Trophoblast cell (in vitro differentiated cells and primary cell): Measurements from ENCODE around the gene XYLB.

Experiments used
- DNase-seq, 2 donors: peaks; one replicate each; pipeline ENCODE4 v3.0.0-alpha.2; 2016
- H2AFZ ChIP-seq: 2 replicates; pipeline ENCODE4 v1.6.1; 2013; ENCODE audit warnings: low read length, moderate library complexity, mild to moderate bottlenecking; ENCODE audit not compliant: insufficient read depth, poor library complexity
- H2AK5ac ChIP-seq: 2 replicates; pipeline ENCODE4 v1.6.1; 2013; ENCODE audit warnings: mild to moderate bottlenecking, low read length
- H2BK120ac ChIP-seq: 2 replicates; pipeline ENCODE4 v1.6.1; 2013; ENCODE audit warnings: low read length, mild to moderate bottlenecking, moderate library complexity; ENCODE audit not compliant: insufficient read depth, poor library complexity
- H2BK12ac ChIP-seq: 2 replicates; pipeline ENCODE4 v1.6.1; 2013; ENCODE audit warnings: mild to moderate bottlenecking, low read length, moderate library complexity
- H2BK5ac ChIP-seq: 2 replicates; pipeline ENCODE4 v1.6.1; 2013; ENCODE audit warnings: low read length, low read depth, moderate library complexity, mild to moderate bottlenecking; ENCODE audit not compliant: poor library complexity
- H3K14ac ChIP-seq: 2 replicates; pipeline ENCODE4 v1.6.1; 2013; ENCODE audit warnings: mild to moderate bottlenecking, low read length
- H3K18ac ChIP-seq: 2 replicates; pipeline ENCODE4 v1.6.1; 2013; ENCODE audit warnings: mild to moderate bottlenecking, low read length
- H3K23ac ChIP-seq: 2 replicates; pipeline ENCODE4 v1.6.1; 2013; ENCODE audit warnings: low read length
- H3K27ac ChIP-seq: 2 replicates; pipeline ENCODE4 v1.5.1; 2013; ENCODE audit warnings: low read depth, mild to moderate bottlenecking, inconsistent platforms, low read length, moderate library complexity
- H3K27me3 ChIP-seq: 2 replicates; pipeline ENCODE4 v1.6.1; 2013; ENCODE audit warnings: inconsistent platforms, mild to moderate bottlenecking, low read length, moderate library complexity; ENCODE audit not compliant: insufficient read depth
- H3K36me3 ChIP-seq, 2 experiments: 1 replicate in 1 of 2; 2 replicates in 1 of 2; pipeline ENCODE4 v1.6.1; 2013; ENCODE audit warnings: low read length in 2 of 2, mild to moderate bottlenecking in 2 of 2, moderate library complexity in 1 of 2; ENCODE audit not compliant: insufficient read depth in 2 of 2, control insufficient read depth in 1 of 2
- H3K4ac ChIP-seq: 2 replicates; pipeline ENCODE4 v1.6.1; 2013; ENCODE audit warnings: low read depth, mild to moderate bottlenecking, low read length, moderate library complexity
- H3K4me1 ChIP-seq, 2 experiments: 1 replicate in 1 of 2; 2 replicates in 1 of 2; pipeline ENCODE4 v1.6.1; 2013; ENCODE audit warnings: low read length in 2 of 2, mild to moderate bottlenecking in 2 of 2, moderate library complexity in 1 of 2; ENCODE audit not compliant: insufficient read depth in 2 of 2, control insufficient read depth in 1 of 2
- H3K4me2 ChIP-seq: 2 replicates; pipeline ENCODE4 v1.6.1; 2013; ENCODE audit warnings: inconsistent platforms, mild to moderate bottlenecking, low read length, moderate library complexity
- H3K4me3 ChIP-seq: 2 replicates; pipeline ENCODE4 v1.5.1; 2013; ENCODE audit warnings: mild to moderate bottlenecking, low read depth, low read length, inconsistent platforms
- H3K79me1 ChIP-seq: one replicate; pipeline ENCODE4 v1.6.1; 2013; ENCODE audit warnings: low read length
- H3K79me2 ChIP-seq: 2 replicates; pipeline ENCODE4 v1.6.1; 2013; ENCODE audit warnings: low read length, mild to moderate bottlenecking; ENCODE audit not compliant: control insufficient read depth, insufficient read depth, poor library complexity
- H3K9ac ChIP-seq: 2 replicates; pipeline ENCODE4 v1.6.1; 2013; ENCODE audit warnings: mild to moderate bottlenecking, low read length
- H3K9me3 ChIP-seq: 2 replicates; pipeline ENCODE4 v1.6.1; 2013; ENCODE audit warnings: low read depth, mild to moderate bottlenecking, control low read depth, inconsistent platforms, low read length; ENCODE audit not compliant: insufficient read depth
- H4K12ac ChIP-seq: 2 replicates; pipeline ENCODE4 v1.6.1; 2013; ENCODE audit warnings: low read depth, mild to moderate bottlenecking, low read length, moderate library complexity
- H4K8ac ChIP-seq: 2 replicates; pipeline ENCODE4 v1.6.1; 2013; ENCODE audit warnings: low read depth, mild to moderate bottlenecking, low read length, moderate library complexity
- H4K91ac ChIP-seq: one replicate; pipeline ENCODE4 v1.6.1; 2013; ENCODE audit warnings: low read depth, mild to moderate bottlenecking, low read length, moderate library complexity
- WGBS: extraction: QIAGEN DNeasy Blood & Tissue Kit; methylation state at CpG from one replicate; pipeline ENCODE4 v1.1.7; 2013; ENCODE audit warnings: missing lambda C conversion rate; ENCODE audit not compliant: insufficient read length, insufficient coverage; ENCODE audit errors: extremely low coverage; 5-methylcytosine and 5-hydroxymethylcytosine counted together

XYLB gene

DNA sequence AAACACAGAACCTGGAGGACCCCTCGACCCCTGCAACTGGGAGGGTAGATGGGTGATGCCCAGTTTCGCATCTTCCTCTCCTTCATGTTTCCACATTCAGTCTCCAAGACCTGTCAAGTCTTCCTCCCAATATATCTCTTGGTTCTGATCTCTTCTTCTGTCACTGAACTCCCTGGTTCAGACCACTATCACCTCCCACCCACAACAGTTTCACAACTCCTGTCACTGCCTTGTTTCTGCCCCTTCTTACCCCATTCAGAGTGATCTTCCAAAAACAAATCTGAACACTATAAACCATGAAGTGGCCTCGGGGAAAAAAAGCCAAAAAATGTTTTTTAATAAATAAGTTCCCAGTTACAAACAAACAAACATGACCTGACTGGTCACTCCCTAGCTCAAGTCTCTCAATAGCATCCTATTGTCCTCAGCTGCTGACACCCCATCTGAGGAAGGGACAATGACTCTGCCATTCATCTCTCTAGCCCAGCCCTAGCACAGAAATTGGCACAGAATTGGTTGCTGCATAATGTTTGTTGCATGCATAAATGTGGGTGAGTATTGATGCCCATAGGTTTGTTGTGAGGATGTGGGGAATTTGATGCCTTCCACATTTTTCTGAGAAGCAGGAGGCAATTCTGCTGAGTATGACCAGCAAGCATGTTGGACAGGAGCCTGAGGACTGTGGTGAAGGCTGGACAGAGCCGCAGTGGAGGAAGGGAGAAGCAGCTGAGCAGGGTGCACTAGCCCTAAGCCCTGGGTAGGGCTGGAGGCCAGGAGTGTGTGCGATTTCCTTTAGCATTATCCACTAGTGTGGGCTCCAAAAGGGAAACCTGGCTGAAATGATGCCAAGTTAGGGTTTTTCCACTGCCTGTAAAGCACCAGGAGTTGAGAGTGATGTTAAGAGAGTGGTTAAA is 12.2 kb upstream of the XYLB start:
- no CpG with 5 or more reads among the region's 5 CpGs for WGBS
- Histone ChIP-seq H2BK120ac (no peak overlapping the region), H3K9ac (no peak overlapping the region), H3K4ac (no peak overlapping the region), H3K23ac (no peak overlapping the region), H4K12ac (no peak overlapping the region), H3K27me3 (no peaks in the 10 kb centered on the region), H2BK12ac (no peak overlapping the region), H4K8ac (no peak overlapping the region), H2AFZ (no peak overlapping the region), H2BK5ac (no peak overlapping the region), H3K18ac (no peak overlapping the region), H3K79me2 (no peaks in the 10 kb centered on the region), H3K36me3 (no peaks in the 10 kb centered on the region), H3K79me1 (no peaks in the 10 kb centered on the region), H3K27ac (no peak overlapping the region), H2AK5ac (no peak overlapping the region), H3K4me3 (no peak overlapping the region), H3K14ac (no peak overlapping the region), H3K9me3 (no peaks in the 10 kb centered on the region), H4K91ac (no peak overlapping the region), H3K4me1 (no peaks in the 10 kb centered on the region), H3K4me2 (no peak overlapping the region)
- no peak for DNase-seq

- Histone ChIP-seq H2AFZ (no peak overlapping the region), H3K79me1 (no peaks in the 10 kb centered on the region), H3K4me2 (no peak overlapping the region), H3K36me3 (no peaks in the 10 kb centered on the region), H2BK120ac (no peak overlapping the region), H2AK5ac (no peak overlapping the region), H3K4me1 (peaks cover 0 to 1% of the 10 kb centered on the region in 2 experiments), H2BK5ac (no peak overlapping the region), H2BK12ac (no peak overlapping the region), H3K9ac (no peak overlapping the region), H3K27me3 (no peaks in the 10 kb centered on the region), H3K4ac (no peak overlapping the region), H4K12ac (no peak overlapping the region), H3K14ac (no peak overlapping the region), H3K79me2 (no peaks in the 10 kb centered on the region), H3K23ac (no peak overlapping the region), H4K91ac (no peak overlapping the region), H3K9me3 (no peaks in the 10 kb centered on the region), H3K27ac (no peak overlapping the region), H3K18ac (no peak overlapping the region), H3K4me3 (no peak overlapping the region), H4K8ac (no peak overlapping the region)
- no CpG with 5 or more reads among the region's 6 CpGs for WGBS
- no peak for DNase-seq
Observed at GRCh38 chr3:38335263-38335662, 11.3 kb upstream of the XYLB start.

DNA sequence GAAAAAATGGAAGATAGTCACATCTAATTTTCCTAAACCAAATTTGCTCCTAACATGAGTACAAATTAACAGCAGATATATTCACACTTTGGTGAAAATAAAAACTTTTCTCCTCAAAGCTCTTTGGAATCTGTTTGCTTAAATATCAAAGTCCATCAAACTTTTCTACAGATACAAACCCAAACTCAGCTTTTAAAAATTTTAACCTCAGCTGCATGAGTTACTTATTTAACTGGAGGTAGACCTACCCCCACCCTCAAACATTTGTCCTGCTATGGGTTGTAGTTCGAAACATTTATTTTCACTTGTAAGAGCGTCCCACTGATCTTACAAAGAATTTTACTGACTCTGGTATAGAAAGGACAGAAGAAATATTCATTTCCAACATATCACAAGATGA is 8.9 kb upstream of the XYLB start:
- Histone ChIP-seq H3K4me3 (no peak overlapping the region), H2BK120ac (no peak overlapping the region), H2BK5ac (no peak overlapping the region), H2AFZ (no peak overlapping the region), H3K27ac (no peak overlapping the region), H3K18ac (no peak overlapping the region), H4K12ac (no peak overlapping the region), H4K91ac (no peak overlapping the region), H3K9ac (no peak overlapping the region), H3K4me2 (no peak overlapping the region), H3K23ac (no peak overlapping the region), H3K9me3 (no peaks in the 10 kb centered on the region), H3K4ac (no peak overlapping the region), H3K79me1 (no peaks in the 10 kb centered on the region), H3K4me1 (peaks cover 0 to 1% of the 10 kb centered on the region in 2 experiments), H3K79me2 (no peaks in the 10 kb centered on the region), H2BK12ac (no peak overlapping the region), H3K27me3 (no peaks in the 10 kb centered on the region), H3K36me3 (no peaks in the 10 kb centered on the region), H4K8ac (no peak overlapping the region), H2AK5ac (no peak overlapping the region), H3K14ac (no peak overlapping the region)
- no CpG with 5 or more reads among the region's 2 CpGs for WGBS
- DNase-seq, result no peak

DNA sequence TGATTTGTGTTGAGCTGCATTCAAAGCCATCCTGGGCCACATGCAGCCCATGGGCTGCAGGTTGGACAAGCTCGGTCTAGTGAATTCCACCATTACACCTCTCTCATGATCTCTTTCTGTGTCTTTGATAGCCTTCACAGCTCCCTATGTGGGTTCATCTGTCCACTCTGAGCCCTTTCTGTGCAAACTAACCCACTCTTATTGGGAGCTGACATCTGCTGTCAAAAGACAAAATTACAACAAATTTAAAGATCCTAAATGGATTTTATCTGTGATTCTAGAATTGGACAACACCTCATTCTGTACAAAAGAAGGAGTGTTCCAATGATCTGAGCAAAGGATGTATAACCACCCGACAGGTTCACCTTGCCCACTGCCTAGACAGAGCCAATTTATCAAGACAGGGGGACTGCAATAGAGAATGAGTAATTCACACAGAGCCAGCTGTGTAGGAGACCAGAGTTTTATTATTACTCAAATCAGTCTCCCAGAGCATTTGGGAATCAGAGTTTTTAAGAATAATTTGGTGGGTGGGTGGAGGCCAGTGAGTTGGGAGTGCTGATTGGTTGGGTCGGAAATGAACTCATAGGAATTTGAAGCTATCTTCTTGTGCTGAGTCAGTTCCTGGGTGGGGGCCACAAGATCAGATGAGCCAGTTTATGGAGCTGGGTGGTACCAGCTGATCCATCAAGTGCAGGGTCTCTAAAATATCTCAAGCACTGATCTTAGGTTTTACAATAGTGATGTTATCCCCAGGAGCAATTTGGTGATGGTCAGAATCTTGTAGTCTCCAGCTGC is 2.6 kb upstream of the XYLB start:
- Histone ChIP-seq H3K23ac (no peak overlapping the region), H3K27ac (no peak overlapping the region), H2AFZ (no peak overlapping the region), H2BK120ac (no peak overlapping the region), H3K4ac (no peak overlapping the region), H3K4me2 (no peak overlapping the region), H3K4me3 (no peak overlapping the region), H3K27me3 (no peaks in the 10 kb centered on the region), H3K9ac (no peak overlapping the region), H3K18ac (no peak overlapping the region), H3K4me1 (peaks cover 0 to 1% of the 10 kb centered on the region in 2 experiments), H3K79me1 (no peaks in the 10 kb centered on the region), H2BK12ac (no peak overlapping the region), H3K36me3 (no peaks in the 10 kb centered on the region), H4K12ac (no peak overlapping the region), H2BK5ac (no peak overlapping the region), H3K9me3 (no peaks in the 10 kb centered on the region), H4K91ac (no peak overlapping the region), H2AK5ac (no peak overlapping the region), H3K14ac (no peak overlapping the region), H4K8ac (no peak overlapping the region), H3K79me2 (peaks cover 2% of the 10 kb centered on the region)
- no CpG with 5 or more reads among the region's 3 CpGs for WGBS
- DNase-seq, result no peak
